Skin epidermis (tissue), 12 donors: ENCODE results near the gene GGCX.

Experiments used
- H3K27ac ChIP-seq, 21 experiments: fragments of 200-600 bp; sonication (generic) in 11 of 21; one replicate each; pipeline ENCODE4 v1.5.0; 2020; ENCODE audit warnings: mild to moderate bottlenecking in 3 of 21, inconsistent platforms in 2 of 21, moderate library complexity in 2 of 21
- H3K4me3 ChIP-seq, 7 experiments: fragments of 200-600 bp; sonication (generic) in 2 of 7; one replicate each; pipeline ENCODE4 v1.5.0; 2020; ENCODE audit warnings: inconsistent platforms in 2 of 7, mild to moderate bottlenecking in 2 of 7, moderate library complexity in 1 of 7

GGCX gene

GRCh38 chr2:85578243-85579180, 17.2 kb upstream of the GGCX start:
- Histone ChIP-seq H3K27ac (peak overlapping the region; percentile 68 to 94 (median 88)), H3K4me3 (peak overlapping the region; percentile 37 to 64 (median 52))

- Histone ChIP-seq H3K4me3 (peak within 1 kb of the TSS; percentile 37 to 64 (median 52)), H3K27ac (peak within 1 kb of the TSS; percentile 68 to 94 (median 88))
These were observed 16.3 kb upstream of the GGCX start, which contains the start of gene VAMP8 for GRCh38 chr2:85577386-85578242. TSS of gene VAMP8 (plus strand) at chr2:85577586. CDS start at chr2:85577647, 61 bp downstream.

GRCh38 chr2:85577063-85577385, 15.7 kb upstream of the GGCX start:
- H3K4me3 ChIP-seq, result peak overlapping the region in 5 of 7 experiments; percentile 37 to 64 (median 52)
- peak overlapping the region in 20 of 21 experiments; percentile 73 to 94 (median 88) for H3K27ac ChIP-seq

GRCh38 chr2:85575739-85576138, 14.4 kb upstream of the GGCX start:
- no peak overlapping the region for H3K4me3 ChIP-seq
- no peak overlapping the region for H3K27ac ChIP-seq

GRCh38 chr2:85566265-85566664, 5.0 kb upstream of the GGCX start:
- no peak overlapping the region for H3K4me3 ChIP-seq

GRCh38 chr2:85564144-85564563, 2.9 kb upstream of the GGCX start:
- H3K27ac ChIP-seq, result peak overlapping the region in 3 of 21 experiments; percentile 21 to 61 (median 35)

More at GRCh38 chr2:85566265-85566664, 5.0 kb upstream of the GGCX start:
- no peak overlapping the region for H3K27ac ChIP-seq

GRCh38 chr2:85560812-85561279, 447 bp downstream of the GGCX start:
- H3K27ac ChIP-seq, result peak overlapping the region; percentile 27 to 95 (median 89)
- peak overlapping the region; percentile 48 to 84 (median 76) for H3K4me3 ChIP-seq

More at GRCh38 chr2:85564144-85564563, 2.9 kb upstream of the GGCX start:
- no peak overlapping the region for H3K4me3 ChIP-seq

- H3K4me3 ChIP-seq, result peak overlapping the region; percentile 48 to 84 (median 76)
- H3K27ac ChIP-seq, result peak overlapping the region in 9 of 21 experiments; percentile 86 to 95 (median 90)
These were observed 928 bp downstream of the GGCX start for GRCh38 chr2:85560403-85560726.

GRCh38 chr2:85558160-85558559, 3.1 kb downstream of the GGCX start:
- Histone ChIP-seq H3K4me3 (no peak overlapping the region), H3K27ac (no peak overlapping the region)

GRCh38 chr2:85557130-85557529, 4.2 kb downstream of the GGCX start:
- no peak overlapping the region for H3K4me3 ChIP-seq
- no peak overlapping the region for H3K27ac ChIP-seq

GRCh38 chr2:85554980-85555612, 6.2 kb downstream of the GGCX start:
- no peak overlapping the region for H3K27ac ChIP-seq
- no peak overlapping the region for H3K4me3 ChIP-seq

- Histone ChIP-seq H3K27ac (no peak overlapping the region), H3K4me3 (no peak overlapping the region)
These were observed 8.1 kb downstream of the GGCX start for GRCh38 chr2:85553184-85553583.

- H3K27ac ChIP-seq, result peak overlapping the region in 2 of 21 experiments; percentile 16 to 42
- H3K4me3 ChIP-seq, result no peak overlapping the region
These were observed 9.3 kb downstream of the GGCX start for GRCh38 chr2:85551698-85552678.

- Histone ChIP-seq H3K27ac (peak overlapping the region in 10 of 21 experiments; percentile 19 to 78 (median 30)), H3K4me3 (no peak overlapping the region)
These were observed 10.8 kb downstream of the GGCX start for GRCh38 chr2:85550486-85550885.

- peak overlapping the region in 10 of 21 experiments; percentile 18 to 78 (median 32) for H3K27ac ChIP-seq
- H3K4me3 ChIP-seq, result no peak overlapping the region
These were observed 11.5 kb downstream of the GGCX start for GRCh38 chr2:85549826-85550225.

- Histone ChIP-seq H3K4me3 (no peak overlapping the region), H3K27ac (peak overlapping the region in 3 of 21 experiments; percentile 1 to 38 (median 8))
These were observed 12.2 kb downstream of the GGCX start for GRCh38 chr2:85549095-85549494.

GRCh38 chr2:85548608-85548900, 12.7 kb downstream of the GGCX start:
- no peak overlapping the region for H3K4me3 ChIP-seq
- no peak overlapping the region for H3K27ac ChIP-seq

- Histone ChIP-seq H3K27ac (peak overlapping the region in 1 of 21 experiments; percentile 54), H3K4me3 (no peak overlapping the region)
These were observed 13.3 kb downstream of the GGCX start for GRCh38 chr2:85547859-85548607.
